ENCODE data around the gene CAP1.

The CAP1 gene

DNA sequence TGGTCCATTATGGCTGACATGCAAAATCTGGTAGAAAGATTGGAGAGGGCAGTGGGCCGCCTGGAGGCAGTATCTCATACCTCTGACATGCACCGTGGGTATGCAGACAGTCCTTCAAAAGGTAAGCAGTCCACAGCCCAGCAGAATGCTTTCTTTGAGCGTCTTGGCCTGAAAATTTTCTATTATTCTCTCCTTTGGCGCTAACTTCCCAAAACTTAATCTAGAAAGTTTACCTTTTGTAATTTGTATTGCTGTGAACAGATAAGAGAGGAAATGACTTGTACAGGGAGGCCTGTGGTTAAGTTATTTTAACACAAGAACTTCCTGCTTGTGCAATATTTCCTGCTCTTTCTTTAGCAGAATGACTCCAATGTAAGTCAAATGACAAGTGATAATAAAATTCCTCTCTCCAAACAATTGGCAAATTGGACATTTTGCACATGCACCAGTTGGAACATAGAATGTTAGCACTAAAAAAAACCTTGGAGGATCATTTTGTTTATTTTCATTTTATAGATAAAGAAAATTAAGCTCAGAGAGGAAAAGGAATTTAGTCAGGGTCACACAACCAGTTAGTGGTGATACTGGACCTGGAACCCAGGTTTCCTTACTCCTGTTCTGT, 18.9 kb downstream of the CAP1 start:
- no peak for DNase-seq

GRCh38 chr1:40059960-40060750, 19.6 kb downstream of the CAP1 start:
- DNase-seq: no peak

DNA sequence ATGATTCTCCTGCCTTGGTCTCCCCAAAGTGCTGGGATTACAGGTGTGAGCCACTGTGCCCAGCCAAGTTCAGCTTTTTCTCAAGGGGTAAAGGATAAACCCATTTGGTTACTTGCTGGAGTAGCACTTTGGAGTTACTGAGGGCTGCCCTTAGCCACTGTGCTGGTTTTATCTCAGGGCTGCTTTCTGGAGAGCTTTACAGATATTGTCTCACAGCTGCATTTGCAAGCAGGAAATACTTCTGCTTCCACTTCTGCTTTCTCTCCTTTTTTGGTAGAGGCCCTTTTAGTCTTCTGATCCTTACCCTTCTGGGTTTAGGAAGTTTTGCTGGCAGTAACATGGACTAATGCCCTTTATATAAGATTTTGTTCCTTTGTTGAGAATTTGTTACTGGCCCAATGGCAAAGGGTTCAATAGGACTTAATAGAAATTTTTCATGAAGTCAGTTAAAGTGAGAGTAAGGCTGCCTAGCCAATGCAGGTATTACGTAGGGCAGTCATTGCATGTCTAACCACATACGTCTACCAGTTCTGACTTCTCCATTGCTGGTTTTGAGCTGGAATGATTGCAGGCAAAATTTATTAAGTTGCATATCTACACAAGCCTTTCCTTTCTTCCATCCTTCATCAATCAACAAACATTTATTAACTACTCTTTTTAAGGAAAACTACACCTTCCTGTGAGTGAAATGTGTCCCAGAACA, 24.4 kb downstream of the CAP1 start:
- no peak for DNase-seq

- DNase-seq: no peak
Measured at GRCh38 chr1:40067023-40067422, 26.5 kb downstream of the CAP1 start.

- no peak for DNase-seq
Measured at GRCh38 chr1:40067851-40068250, 27.3 kb downstream of the CAP1 start.

DNA sequence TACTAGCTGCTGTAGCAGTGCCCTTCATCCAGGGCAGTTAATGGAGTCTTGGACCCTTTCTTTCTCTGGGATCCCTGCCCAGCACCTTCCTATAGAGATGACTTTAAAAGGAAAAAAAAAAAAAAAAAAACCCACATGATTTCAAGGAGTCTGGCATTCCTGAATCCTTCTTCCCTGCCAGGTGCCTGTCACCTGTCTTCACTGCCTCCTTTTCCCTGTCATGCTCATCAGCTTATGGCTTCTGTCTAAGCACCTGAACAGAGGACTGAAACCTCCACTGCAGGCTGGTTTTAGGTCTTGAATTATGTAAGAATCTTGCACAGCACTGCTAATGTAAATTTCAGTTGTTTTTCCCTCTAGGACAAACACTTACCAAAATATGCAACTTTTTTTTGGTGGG, 31.6 kb downstream of the CAP1 start:
- no peak for DNase-seq

GRCh38 chr1:40073062-40073461, 32.5 kb downstream of the CAP1 start:
- DNase-seq: no peak

DNA sequence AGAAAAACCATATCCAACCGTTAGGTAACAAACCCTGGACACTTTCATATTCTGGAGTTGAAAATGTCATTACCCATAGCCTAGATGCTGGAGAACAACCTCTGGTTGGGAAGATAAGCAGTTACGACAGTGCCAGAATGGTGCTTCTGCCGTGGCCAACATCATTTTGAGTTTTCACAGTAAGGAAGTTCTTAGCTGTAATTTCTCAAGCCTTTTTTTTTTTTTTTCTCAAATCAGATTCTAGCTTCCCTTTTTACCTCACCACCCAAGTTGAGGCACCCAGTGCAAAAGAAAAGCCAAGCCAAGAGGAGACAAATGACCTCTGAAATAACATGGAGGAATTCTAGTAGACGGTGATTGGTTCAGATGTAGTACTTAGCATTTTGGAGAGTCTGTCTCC, 34.7 kb downstream of the CAP1 start:
- no peak for DNase-seq

DNA sequence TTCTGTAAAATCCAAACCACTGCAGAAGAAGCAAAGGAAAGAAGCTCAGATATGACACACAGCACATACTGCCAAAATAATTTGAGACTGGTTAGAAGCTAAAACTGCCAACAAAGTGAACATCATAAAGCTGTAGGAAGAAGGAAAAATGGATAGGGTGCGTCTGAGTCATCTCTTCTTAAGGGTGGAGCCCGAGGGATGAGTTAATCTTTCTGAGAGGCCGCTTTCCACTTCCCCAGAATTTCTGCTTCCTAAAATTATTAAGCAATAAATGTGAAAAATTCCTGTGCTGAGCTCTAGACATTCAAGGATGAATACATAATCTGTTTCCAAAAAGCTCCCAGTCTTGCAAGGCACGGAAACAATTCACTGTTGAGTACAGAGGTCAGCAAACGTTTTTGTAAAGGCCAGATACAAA, 36.4 kb downstream of the CAP1 start:
- no peak for DNase-seq

GRCh38 chr1:40078512-40079333, 38.2 kb downstream of the CAP1 start:
- DNase-seq: peak; percentile 44 to 67

GRCh38 chr1:40079774-40080400, 39.4 kb downstream of the CAP1 start:
- DNase-seq: no peak

DNA sequence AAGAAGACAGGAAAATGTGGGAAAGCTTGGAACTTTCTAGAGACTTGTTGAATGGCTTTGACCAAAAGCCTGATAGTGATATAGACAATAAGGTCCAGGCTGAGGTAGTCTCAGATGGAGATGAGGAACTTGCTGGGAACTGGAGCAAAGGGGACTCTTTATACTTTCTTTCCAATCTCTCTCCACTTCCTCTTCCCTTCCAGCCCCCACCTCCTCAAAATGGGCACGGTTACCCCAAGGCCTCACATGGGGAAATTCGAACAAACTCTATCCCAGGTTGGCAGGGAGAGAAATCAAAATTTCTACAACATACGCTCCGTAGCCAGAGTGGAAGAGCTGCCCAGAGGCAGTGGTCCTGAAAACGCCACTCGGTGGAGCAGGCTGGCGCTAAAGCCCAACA, 41.3 kb downstream of the CAP1 start:
- no peak for DNase-seq

DNA sequence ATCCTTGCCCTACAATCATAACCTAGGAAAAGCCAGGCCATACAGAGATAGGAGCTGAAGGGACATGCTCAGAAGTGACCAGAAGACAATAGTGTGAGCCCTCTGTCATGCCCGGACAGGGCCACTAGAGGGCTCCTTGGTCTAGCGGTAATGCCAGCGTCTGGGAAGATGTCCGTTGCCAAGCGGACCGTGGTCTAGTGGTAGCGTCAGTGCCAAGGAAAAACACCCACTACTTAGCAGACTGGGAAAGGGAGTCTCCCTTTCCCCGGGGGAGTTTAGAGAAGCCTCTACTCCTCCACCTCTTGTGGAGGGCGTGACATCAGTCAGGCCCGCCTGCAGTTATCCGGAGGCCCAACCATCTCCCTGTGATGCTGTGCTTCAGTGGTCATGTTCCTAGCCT, 44.2 kb downstream of the CAP1 start:
- DNase-seq: peak; percentile 14 to 33

- no peak for DNase-seq
Measured at GRCh38 chr1:40090652-40091355, 50.3 kb downstream of the CAP1 start.

GRCh38 chr1:40092241-40092640, 51.7 kb downstream of the CAP1 start:
- no peak for DNase-seq

GRCh38 chr1:40092706-40093639, 52.4 kb downstream of the CAP1 start:
- DNase-seq: no peak

DNA sequence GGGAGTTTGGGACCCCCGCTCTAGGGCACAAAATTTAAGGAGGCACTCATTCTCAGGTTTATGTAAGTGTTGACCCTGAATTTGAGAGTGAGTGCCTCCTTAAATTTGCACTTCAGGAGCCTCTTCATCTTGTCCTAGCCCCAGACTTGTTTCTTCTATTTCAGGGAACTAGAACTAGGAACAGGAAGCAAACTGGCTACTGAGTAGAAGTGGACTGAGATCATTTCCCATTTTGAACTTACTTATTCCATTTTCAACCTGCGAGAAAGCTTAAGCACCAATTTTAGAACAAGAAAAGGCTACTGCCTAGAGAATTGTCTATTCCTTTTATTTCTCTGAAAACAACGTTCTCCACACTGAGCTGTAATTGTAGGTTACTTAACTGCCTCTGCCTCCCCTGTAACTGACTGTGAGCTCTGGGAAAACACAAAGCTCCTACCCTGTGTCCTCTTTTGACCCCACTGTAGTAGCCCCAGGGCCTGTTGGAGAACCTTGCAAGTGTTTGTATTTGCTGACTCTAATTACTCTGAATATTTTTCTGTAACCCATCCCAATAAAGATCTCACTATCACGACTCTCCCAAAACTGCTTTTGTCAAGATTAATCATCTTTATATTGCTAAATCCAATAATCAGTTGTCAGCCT, 54.1 kb downstream of the CAP1 start:
- DNase-seq: no peak

DNA sequence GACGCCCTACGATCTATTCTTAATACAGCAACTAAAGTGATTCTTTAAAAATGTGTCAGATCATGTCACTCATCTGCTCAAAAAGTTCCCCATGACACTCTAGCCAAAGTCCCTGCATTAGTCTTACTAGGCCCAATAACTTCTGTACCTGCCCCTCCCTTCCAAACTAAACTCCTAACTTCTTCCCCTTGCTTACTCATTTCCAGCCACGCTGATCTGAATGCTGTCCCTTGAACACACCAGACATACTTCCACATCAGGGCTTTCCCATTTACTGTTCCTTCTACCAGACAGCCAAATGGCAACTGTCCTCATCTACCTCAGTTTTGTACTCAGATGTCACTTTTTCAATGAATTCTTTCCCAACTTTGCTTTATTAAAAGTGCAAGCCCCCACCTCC, 55.3 kb downstream of the CAP1 start:
- DNase-seq: no peak

DNA sequence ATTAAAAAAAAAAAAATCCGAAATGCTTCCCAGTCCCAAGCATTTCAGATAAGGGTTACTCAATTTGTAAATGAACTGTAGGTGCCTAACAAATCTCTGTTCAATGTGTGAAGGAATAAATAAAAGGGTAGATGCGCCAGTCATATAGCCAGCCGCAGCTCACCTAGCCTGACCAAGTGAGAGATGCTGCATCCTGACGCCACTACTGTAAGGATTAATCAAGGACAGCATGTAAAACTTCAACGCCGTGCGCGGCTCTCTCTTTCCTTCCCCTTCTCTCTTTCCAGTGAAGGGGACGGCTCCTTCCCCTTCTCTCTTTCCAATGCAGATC, 56.1 kb downstream of the CAP1 start:
- DNase-seq: peak in 1 of 2 donors; percentile 3
